Fibroblast of lung (primary cell): Measurements from ENCODE around the gene SHANK2.

ENCODE experiments used
- EZH2 ChIP-seq: IDR thresholded peaks from 2 replicates; pipeline ENCODE4 v1.5.1; 2012; ENCODE audit warnings: low read length, control low read depth, mild to moderate bottlenecking; ENCODE audit errors: missing control alignments
- TF ChIP-seq, protein P1 (sequence below), 2 donors: IDR thresholded peaks in 1 of 2; conservative IDR thresholded peaks in 1 of 2; 1 replicate in 1 of 2; 2 replicates in 1 of 2; pipeline ENCODE4 v1.5.1; 2011 to 2012; ENCODE audit warnings: low read length in 2 of 2, control low read depth in 1 of 2, inconsistent platforms in 1 of 2, low read depth in 1 of 2, mild to moderate bottlenecking in 1 of 2

DNA sequence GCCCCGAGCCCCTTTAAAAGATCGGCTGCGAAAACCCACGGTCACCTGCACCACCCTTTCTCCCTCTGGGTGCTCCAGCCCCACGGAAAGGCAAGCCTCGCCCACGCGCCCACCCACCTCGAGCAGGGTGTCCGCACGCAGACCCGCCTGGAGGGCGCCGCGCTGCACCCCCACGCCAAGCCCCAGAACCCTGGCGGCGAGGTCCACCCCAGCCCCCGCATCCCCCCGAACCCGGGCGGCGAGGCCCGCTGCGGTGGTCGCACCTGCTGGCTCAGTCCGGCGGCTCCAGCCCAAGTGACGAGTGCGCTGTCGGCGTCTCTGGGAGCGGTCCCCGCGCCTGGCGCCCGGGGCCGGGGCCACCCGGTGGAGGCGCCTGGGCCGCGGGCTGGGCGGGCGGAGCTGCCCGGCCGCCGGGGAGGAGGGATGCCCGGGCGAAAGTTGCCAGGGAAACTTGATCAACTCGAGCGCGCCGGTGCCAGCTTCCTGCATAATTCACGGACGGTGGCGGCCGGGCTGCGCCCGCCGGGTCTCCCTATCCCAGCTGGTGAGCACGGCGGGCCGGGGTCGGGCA lies 1.1 kb downstream of the SHANK2 start:
- TF ChIP-seq, protein P1, sequence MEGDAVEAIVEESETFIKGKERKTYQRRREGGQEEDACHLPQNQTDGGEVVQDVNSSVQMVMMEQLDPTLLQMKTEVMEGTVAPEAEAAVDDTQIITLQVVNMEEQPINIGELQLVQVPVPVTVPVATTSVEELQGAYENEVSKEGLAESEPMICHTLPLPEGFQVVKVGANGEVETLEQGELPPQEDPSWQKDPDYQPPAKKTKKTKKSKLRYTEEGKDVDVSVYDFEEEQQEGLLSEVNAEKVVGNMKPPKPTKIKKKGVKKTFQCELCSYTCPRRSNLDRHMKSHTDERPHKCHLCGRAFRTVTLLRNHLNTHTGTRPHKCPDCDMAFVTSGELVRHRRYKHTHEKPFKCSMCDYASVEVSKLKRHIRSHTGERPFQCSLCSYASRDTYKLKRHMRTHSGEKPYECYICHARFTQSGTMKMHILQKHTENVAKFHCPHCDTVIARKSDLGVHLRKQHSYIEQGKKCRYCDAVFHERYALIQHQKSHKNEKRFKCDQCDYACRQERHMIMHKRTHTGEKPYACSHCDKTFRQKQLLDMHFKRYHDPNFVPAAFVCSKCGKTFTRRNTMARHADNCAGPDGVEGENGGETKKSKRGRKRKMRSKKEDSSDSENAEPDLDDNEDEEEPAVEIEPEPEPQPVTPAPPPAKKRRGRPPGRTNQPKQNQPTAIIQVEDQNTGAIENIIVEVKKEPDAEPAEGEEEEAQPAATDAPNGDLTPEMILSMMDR (conservative IDR thresholded peaks at IDR 0.05 in 1 of 2, IDR thresholded peaks at IDR 0.05 in 1 of 2; ENCODE audit: low read depth in 1 of 2, low read length in 2 of 2): no peak
- no peak for TF ChIP-seq EZH2
